WTC11 (cell line): Measurements from ENCODE around the gene HS3ST3A1. TPM values are rescaled to one million over a fixed set of nuclear protein-coding genes. Genes with fewer than 3 reads are reported as not detected.

ENCODE experiments used
- ATAC-seq: fragments of 200-7000 bp; cut with Tn5 transposase; 2 replicates; pipeline ENCODE4 v1.10.0; 2021; ENCODE audit warnings: mild to moderate bottlenecking, moderate library complexity
- CTCF ChIA-PET: fragments of 300-600 bp; sonication (Branson Sonifier 250); formaldehyde crosslinking; loops from one replicate; lab custom pipeline; 2021; ENCODE audit warnings: antibody characterized with exemption; lab: Charles Lee
- POLR2A ChIA-PET: fragments of 350-600 bp; sonication (Branson Sonifier 250); formaldehyde crosslinking; loops from one replicate; lab custom pipeline; 2021; ENCODE audit warnings: antibody characterized with exemption; lab: Charles Lee
- DNase-seq: peaks from one replicate; pipeline ENCODE4 v3.0.0; 2021; ENCODE audit warnings: low spot score
- H3K27ac Mint-ChIP-seq: 2 replicates; pipeline ENCODE4 v1.8.0; 2021; ENCODE audit warnings: mixed read lengths
- H3K27me3 Mint-ChIP-seq: 2 replicates; pipeline ENCODE4 v1.8.0; 2021; ENCODE audit warnings: low read depth, mild to moderate bottlenecking, moderate library complexity, mixed read lengths
- H3K36me3 Mint-ChIP-seq: 2 replicates; pipeline ENCODE4 v1.8.0; 2021; ENCODE audit warnings: mixed read lengths
- H3K4me1 Mint-ChIP-seq: 2 replicates; pipeline ENCODE4 v1.8.0; 2022; ENCODE audit warnings: mixed read lengths
- H3K4me3 Mint-ChIP-seq: 2 replicates; pipeline ENCODE4 v1.8.0; 2021; ENCODE audit warnings: mild to moderate bottlenecking, moderate library complexity, mixed read lengths
- H3K9me3 Mint-ChIP-seq: 2 replicates; pipeline ENCODE4 v1.8.0; 2021; ENCODE audit warnings: mixed read lengths
- CREB1 ChIP-seq: sonication (generic); formaldehyde crosslinking; IDR thresholded peaks from 2 replicates; pipeline ENCODE4 v1.8.0; 2023; ENCODE audit warnings: mild to moderate bottlenecking, missing genetic modification reagents
- ETV6 ChIP-seq: sonication (generic); formaldehyde crosslinking; IDR thresholded peaks from 2 replicates; pipeline ENCODE4 v1.8.1; 2022; ENCODE audit warnings: mild to moderate bottlenecking, missing genetic modification reagents
- FOXK1 ChIP-seq: sonication (generic); formaldehyde crosslinking; IDR thresholded peaks from 2 replicates; pipeline ENCODE4 v1.8.0; 2022; ENCODE audit warnings: mild to moderate bottlenecking, moderate library complexity, missing genetic modification reagents
- FOXP1 ChIP-seq: sonication (generic); formaldehyde crosslinking; IDR thresholded peaks from 2 replicates; pipeline ENCODE4 v1.8.0; 2022; ENCODE audit warnings: missing genetic modification reagents, mild to moderate bottlenecking, moderate library complexity, borderline replicate concordance
- IRF2 ChIP-seq: sonication (generic); formaldehyde crosslinking; IDR thresholded peaks from 2 replicates; pipeline ENCODE4 v1.8.0; 2022; ENCODE audit warnings: low read depth, missing genetic modification reagents, borderline replicate concordance
- JAZF1 ChIP-seq: fragments of 250-450 bp; sonication (Bioruptor Pico); IDR thresholded peaks from 2 replicates; pipeline ENCODE4 v1.9.0; 2021; ENCODE audit warnings: moderate library complexity, mild to moderate bottlenecking, inconsistent platforms
- MXD4 ChIP-seq: fragments of 250-450 bp; sonication (Bioruptor Pico); IDR thresholded peaks from 2 replicates; pipeline ENCODE4 v1.8.0; 2021; ENCODE audit warnings: mild to moderate bottlenecking, moderate library complexity, borderline replicate concordance
- NFATC4 ChIP-seq: fragments of 250-450 bp; sonication (Bioruptor Pico); IDR thresholded peaks from 2 replicates; pipeline ENCODE4 v1.9.0; 2021; ENCODE audit warnings: mild to moderate bottlenecking
- PRRX2 ChIP-seq: fragments of 250-450 bp; sonication (Bioruptor Pico); IDR thresholded peaks from 2 replicates; pipeline ENCODE4 v1.8.0; 2021; ENCODE audit warnings: mild to moderate bottlenecking
- RELA ChIP-seq: sonication (generic); formaldehyde crosslinking; IDR thresholded peaks from 2 replicates; pipeline ENCODE4 v1.8.1; 2022; ENCODE audit warnings: missing genetic modification reagents, mild to moderate bottlenecking, borderline replicate concordance
- SP1 ChIP-seq: sonication (generic); formaldehyde crosslinking; conservative IDR thresholded peaks from 2 replicates; pipeline ENCODE4 v1.8.1; 2022; ENCODE audit warnings: missing genetic modification reagents
- TEAD4 ChIP-seq: sonication (generic); formaldehyde crosslinking; IDR thresholded peaks from 2 replicates; pipeline ENCODE4 v1.8.0; 2022; ENCODE audit warnings: mild to moderate bottlenecking, missing genetic modification reagents
- ZNF219 ChIP-seq: sonication (generic); formaldehyde crosslinking; IDR thresholded peaks from 2 replicates; pipeline ENCODE4 v1.8.0; 2023; ENCODE audit warnings: missing genetic modification reagents, mild to moderate bottlenecking, borderline replicate concordance
- total RNA-seq: library from RNA; stranded (reverse); gene quantifications from 3 replicates; pipeline ENCODE4 v1.2.3, GENCODE V29; 2021
- TF ChIP-seq, protein P1 (sequence below): sonication (generic); formaldehyde crosslinking; IDR thresholded peaks from 2 replicates; pipeline ENCODE4 v1.8.1; 2022; ENCODE audit warnings: mild to moderate bottlenecking, missing genetic modification reagents, moderate library complexity, borderline replicate concordance
- TF ChIP-seq, protein P2 (sequence below): sonication (generic); formaldehyde crosslinking; IDR thresholded peaks from 2 replicates; pipeline ENCODE4 v1.8.1; 2022; ENCODE audit warnings: low read depth, mild to moderate bottlenecking, moderate library complexity, missing genetic modification reagents, borderline replicate concordance
- TF ChIP-seq, protein P3 (sequence below): fragments of 200-600 bp; IDR thresholded peaks from 2 replicates; pipeline ENCODE4 v1.8.0; 2022; ENCODE audit warnings: antibody characterized with exemption
- TF ChIP-seq, protein P4 (sequence below): fragments of 250-450 bp; sonication (Bioruptor Pico); IDR thresholded peaks from 2 replicates; pipeline ENCODE4 v1.9.0; 2021; ENCODE audit warnings: mild to moderate bottlenecking, borderline replicate concordance
- TF ChIP-seq, protein P5 (sequence below): fragments of 250-450 bp; sonication (Bioruptor Pico); IDR thresholded peaks from 2 replicates; pipeline ENCODE4 v1.8.0; 2021; ENCODE audit warnings: mild to moderate bottlenecking
- TF ChIP-seq, protein P6 (sequence below): sonication (generic); formaldehyde crosslinking; IDR thresholded peaks from 2 replicates; pipeline ENCODE4 v1.8.1; 2023; ENCODE audit warnings: mild to moderate bottlenecking, missing genetic modification reagents
- TF ChIP-seq, protein P7 (sequence below): sonication (generic); formaldehyde crosslinking; conservative IDR thresholded peaks from 2 replicates; pipeline ENCODE4 v1.8.1; 2022; ENCODE audit warnings: mild to moderate bottlenecking, missing genetic modification reagents
- TF ChIP-seq, protein P8 (sequence below): fragments of 250-450 bp; sonication (Bioruptor Pico); IDR thresholded peaks from 2 replicates; pipeline ENCODE4 v2.1.2; 2022; ENCODE audit warnings: mild to moderate bottlenecking, moderate library complexity
- TF ChIP-seq, protein P9 (sequence below): sonication (generic); formaldehyde crosslinking; IDR thresholded peaks from 2 replicates; pipeline ENCODE4 v1.8.0; 2022; ENCODE audit warnings: mild to moderate bottlenecking, missing genetic modification reagents

HS3ST3A1 gene
- total RNA-seq, 1 experiment from 2014 or later: 9.7 TPM

DNA sequence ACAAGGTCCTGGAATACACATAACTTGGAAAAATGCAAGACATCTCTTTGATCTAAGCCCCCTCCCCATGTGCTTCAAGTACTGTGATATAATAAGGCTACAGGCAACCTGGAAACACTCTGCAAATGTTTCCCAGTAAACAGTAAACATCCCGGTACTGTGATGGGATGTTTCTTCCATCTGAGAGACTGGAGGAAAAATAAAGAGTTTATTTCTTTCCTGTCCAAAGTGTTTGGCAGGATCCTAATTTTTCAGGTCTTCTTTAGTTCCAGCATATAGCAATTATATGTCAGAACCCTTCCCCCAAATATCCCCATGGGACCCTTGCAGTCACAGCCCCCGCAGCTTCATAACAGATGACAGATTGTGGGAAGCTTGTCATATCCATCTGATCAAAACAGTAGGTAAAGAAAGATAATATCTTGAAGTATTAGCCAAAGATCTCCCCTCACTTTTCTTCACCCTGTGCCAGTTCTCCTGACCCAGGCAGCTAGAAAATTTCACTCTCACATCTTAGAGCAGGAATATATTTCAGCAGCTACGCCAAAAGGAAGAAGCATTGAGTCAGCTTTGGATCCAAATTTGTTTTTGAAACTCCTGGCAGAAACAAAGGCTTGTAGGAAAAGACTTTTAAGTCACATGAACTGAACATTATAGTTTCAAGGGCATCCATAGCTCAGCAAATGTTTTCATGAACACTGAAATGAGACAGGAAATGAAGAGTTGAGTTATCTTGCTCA, 141.3 kb downstream of the HS3ST3A1 start (continued):
- TF ChIP-seq, protein P1, sequence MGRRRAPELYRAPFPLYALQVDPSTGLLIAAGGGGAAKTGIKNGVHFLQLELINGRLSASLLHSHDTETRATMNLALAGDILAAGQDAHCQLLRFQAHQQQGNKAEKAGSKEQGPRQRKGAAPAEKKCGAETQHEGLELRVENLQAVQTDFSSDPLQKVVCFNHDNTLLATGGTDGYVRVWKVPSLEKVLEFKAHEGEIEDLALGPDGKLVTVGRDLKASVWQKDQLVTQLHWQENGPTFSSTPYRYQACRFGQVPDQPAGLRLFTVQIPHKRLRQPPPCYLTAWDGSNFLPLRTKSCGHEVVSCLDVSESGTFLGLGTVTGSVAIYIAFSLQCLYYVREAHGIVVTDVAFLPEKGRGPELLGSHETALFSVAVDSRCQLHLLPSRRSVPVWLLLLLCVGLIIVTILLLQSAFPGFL (CRISPR knock-in tag): no peak
- TF ChIP-seq JAZF1 (CRISPR knock-in tag) (no peak), FOXP1 (CRISPR knock-in tag) (no peak), ZNF219 (CRISPR knock-in tag) (no peak), CREB1 (CRISPR knock-in tag) (no peak), PRRX2 (CRISPR knock-in tag) (no peak)
- TF ChIP-seq, protein P2, sequence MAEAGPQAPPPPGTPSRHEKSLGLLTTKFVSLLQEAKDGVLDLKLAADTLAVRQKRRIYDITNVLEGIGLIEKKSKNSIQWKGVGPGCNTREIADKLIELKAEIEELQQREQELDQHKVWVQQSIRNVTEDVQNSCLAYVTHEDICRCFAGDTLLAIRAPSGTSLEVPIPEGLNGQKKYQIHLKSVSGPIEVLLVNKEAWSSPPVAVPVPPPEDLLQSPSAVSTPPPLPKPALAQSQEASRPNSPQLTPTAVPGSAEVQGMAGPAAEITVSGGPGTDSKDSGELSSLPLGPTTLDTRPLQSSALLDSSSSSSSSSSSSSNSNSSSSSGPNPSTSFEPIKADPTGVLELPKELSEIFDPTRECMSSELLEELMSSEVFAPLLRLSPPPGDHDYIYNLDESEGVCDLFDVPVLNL (CRISPR knock-in tag): no peak
- TF ChIP-seq, protein P3, sequence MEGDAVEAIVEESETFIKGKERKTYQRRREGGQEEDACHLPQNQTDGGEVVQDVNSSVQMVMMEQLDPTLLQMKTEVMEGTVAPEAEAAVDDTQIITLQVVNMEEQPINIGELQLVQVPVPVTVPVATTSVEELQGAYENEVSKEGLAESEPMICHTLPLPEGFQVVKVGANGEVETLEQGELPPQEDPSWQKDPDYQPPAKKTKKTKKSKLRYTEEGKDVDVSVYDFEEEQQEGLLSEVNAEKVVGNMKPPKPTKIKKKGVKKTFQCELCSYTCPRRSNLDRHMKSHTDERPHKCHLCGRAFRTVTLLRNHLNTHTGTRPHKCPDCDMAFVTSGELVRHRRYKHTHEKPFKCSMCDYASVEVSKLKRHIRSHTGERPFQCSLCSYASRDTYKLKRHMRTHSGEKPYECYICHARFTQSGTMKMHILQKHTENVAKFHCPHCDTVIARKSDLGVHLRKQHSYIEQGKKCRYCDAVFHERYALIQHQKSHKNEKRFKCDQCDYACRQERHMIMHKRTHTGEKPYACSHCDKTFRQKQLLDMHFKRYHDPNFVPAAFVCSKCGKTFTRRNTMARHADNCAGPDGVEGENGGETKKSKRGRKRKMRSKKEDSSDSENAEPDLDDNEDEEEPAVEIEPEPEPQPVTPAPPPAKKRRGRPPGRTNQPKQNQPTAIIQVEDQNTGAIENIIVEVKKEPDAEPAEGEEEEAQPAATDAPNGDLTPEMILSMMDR: no peak
- TF ChIP-seq, protein P4, sequence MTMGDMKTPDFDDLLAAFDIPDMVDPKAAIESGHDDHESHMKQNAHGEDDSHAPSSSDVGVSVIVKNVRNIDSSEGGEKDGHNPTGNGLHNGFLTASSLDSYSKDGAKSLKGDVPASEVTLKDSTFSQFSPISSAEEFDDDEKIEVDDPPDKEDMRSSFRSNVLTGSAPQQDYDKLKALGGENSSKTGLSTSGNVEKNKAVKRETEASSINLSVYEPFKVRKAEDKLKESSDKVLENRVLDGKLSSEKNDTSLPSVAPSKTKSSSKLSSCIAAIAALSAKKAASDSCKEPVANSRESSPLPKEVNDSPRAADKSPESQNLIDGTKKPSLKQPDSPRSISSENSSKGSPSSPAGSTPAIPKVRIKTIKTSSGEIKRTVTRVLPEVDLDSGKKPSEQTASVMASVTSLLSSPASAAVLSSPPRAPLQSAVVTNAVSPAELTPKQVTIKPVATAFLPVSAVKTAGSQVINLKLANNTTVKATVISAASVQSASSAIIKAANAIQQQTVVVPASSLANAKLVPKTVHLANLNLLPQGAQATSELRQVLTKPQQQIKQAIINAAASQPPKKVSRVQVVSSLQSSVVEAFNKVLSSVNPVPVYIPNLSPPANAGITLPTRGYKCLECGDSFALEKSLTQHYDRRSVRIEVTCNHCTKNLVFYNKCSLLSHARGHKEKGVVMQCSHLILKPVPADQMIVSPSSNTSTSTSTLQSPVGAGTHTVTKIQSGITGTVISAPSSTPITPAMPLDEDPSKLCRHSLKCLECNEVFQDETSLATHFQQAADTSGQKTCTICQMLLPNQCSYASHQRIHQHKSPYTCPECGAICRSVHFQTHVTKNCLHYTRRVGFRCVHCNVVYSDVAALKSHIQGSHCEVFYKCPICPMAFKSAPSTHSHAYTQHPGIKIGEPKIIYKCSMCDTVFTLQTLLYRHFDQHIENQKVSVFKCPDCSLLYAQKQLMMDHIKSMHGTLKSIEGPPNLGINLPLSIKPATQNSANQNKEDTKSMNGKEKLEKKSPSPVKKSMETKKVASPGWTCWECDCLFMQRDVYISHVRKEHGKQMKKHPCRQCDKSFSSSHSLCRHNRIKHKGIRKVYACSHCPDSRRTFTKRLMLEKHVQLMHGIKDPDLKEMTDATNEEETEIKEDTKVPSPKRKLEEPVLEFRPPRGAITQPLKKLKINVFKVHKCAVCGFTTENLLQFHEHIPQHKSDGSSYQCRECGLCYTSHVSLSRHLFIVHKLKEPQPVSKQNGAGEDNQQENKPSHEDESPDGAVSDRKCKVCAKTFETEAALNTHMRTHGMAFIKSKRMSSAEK (CRISPR knock-in tag): no peak
- TF ChIP-seq, protein P5, sequence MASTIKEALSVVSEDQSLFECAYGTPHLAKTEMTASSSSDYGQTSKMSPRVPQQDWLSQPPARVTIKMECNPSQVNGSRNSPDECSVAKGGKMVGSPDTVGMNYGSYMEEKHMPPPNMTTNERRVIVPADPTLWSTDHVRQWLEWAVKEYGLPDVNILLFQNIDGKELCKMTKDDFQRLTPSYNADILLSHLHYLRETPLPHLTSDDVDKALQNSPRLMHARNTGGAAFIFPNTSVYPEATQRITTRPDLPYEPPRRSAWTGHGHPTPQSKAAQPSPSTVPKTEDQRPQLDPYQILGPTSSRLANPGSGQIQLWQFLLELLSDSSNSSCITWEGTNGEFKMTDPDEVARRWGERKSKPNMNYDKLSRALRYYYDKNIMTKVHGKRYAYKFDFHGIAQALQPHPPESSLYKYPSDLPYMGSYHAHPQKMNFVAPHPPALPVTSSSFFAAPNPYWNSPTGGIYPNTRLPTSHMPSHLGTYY: no peak
- TF ChIP-seq, protein P6, sequence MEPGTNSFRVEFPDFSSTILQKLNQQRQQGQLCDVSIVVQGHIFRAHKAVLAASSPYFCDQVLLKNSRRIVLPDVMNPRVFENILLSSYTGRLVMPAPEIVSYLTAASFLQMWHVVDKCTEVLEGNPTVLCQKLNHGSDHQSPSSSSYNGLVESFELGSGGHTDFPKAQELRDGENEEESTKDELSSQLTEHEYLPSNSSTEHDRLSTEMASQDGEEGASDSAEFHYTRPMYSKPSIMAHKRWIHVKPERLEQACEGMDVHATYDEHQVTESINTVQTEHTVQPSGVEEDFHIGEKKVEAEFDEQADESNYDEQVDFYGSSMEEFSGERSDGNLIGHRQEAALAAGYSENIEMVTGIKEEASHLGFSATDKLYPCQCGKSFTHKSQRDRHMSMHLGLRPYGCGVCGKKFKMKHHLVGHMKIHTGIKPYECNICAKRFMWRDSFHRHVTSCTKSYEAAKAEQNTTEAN (CRISPR knock-in tag): no peak

DNA sequence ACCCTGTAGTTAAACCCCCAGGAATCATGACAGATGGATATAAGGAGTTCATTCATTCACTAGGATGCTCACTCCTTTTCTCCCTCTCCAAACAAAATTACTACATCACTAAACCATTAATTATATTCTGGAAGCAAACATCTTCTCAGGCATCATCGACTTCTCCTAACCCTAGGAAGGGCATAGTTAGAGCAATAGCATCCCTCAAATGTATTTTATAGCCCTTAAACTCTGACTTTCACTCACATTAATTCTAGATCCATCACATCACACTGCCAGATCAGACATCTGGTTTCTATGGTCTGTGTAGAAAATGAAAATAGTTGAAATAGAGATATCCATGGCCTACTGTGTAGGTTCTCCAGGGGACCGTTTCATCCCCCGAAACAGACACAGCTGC, 143.9 kb downstream of the HS3ST3A1 start:
- no peaks in the 10 kb centered on the region for H3K27me3 Mint-ChIP-seq
- CTCF ChIA-PET: interaction anchor here (0.8 kb wide), 1 partner anchor 16 kb away, joined by 5 read pairs; no protein-coding TSS in a partner anchor
- no peaks in the 10 kb centered on the region for H3K4me1 Mint-ChIP-seq
- H3K27ac Mint-ChIP-seq: no peak overlapping the region
- no peaks in the 10 kb centered on the region for H3K36me3 Mint-ChIP-seq
- no peak overlapping the region for H3K4me3 Mint-ChIP-seq
- POLR2A ChIA-PET: no interaction called here
- DNase-seq (no peak), ATAC-seq (no peak)
- peaks cover 4% of the 10 kb centered on the region for H3K9me3 Mint-ChIP-seq
- no peak for TF ChIP-seq FOXK1 (CRISPR knock-in tag)
- no peak for TF ChIP-seq MXD4 (CRISPR knock-in tag)
- TF ChIP-seq SP1 (CRISPR knock-in tag): no peak
- no peak for TF ChIP-seq RELA (CRISPR knock-in tag)
- TF ChIP-seq, protein P7, sequence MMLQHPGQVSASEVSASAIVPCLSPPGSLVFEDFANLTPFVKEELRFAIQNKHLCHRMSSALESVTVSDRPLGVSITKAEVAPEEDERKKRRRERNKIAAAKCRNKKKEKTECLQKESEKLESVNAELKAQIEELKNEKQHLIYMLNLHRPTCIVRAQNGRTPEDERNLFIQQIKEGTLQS: no peak
- TF ChIP-seq, protein P8, sequence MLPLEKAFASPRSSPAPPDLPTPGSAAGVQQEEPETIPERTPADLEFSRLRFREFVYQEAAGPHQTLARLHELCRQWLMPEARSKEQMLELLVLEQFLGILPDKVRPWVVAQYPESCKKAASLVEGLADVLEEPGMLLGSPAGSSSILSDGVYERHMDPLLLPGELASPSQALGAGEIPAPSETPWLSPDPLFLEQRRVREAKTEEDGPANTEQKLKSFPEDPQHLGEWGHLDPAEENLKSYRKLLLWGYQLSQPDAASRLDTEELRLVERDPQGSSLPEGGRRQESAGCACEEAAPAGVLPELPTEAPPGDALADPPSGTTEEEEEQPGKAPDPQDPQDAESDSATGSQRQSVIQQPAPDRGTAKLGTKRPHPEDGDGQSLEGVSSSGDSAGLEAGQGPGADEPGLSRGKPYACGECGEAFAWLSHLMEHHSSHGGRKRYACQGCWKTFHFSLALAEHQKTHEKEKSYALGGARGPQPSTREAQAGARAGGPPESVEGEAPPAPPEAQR (CRISPR knock-in tag): no peak
- TF ChIP-seq, protein P9, sequence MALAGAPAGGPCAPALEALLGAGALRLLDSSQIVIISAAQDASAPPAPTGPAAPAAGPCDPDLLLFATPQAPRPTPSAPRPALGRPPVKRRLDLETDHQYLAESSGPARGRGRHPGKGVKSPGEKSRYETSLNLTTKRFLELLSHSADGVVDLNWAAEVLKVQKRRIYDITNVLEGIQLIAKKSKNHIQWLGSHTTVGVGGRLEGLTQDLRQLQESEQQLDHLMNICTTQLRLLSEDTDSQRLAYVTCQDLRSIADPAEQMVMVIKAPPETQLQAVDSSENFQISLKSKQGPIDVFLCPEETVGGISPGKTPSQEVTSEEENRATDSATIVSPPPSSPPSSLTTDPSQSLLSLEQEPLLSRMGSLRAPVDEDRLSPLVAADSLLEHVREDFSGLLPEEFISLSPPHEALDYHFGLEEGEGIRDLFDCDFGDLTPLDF (CRISPR knock-in tag): no peak
- TF ChIP-seq IRF2 (CRISPR knock-in tag): no peak
- TF ChIP-seq NFATC4 (CRISPR knock-in tag): no peak
- TF ChIP-seq TEAD4 (CRISPR knock-in tag): no peak
- no peak for TF ChIP-seq FOXP1 (CRISPR knock-in tag)
- no peak for TF ChIP-seq ETV6 (CRISPR knock-in tag)
